SK-N-MC (cell line): Measurements from ENCODE around the gene FAR1.

Source experiments
- DNase-seq: peaks from one replicate; pipeline ENCODE4 v3.0.0-alpha.2; 2011; ENCODE audit warnings: low read depth, low spot score
- H3K27ac ChIP-seq: fragments of 200-600 bp; sonication (generic); 2 replicates; pipeline ENCODE4 v1.5.1; 2016; ENCODE audit warnings: mixed run types
- H3K36me3 ChIP-seq: fragments of 200-600 bp; sonication (generic); 2 replicates; pipeline ENCODE4 v1.6.1; 2017; ENCODE audit warnings: antibody characterized with exemption, low read length, mixed read lengths; ENCODE audit not compliant: insufficient read depth
- H3K4me3 ChIP-seq: fragments of 200-600 bp; sonication (generic); 2 replicates; pipeline ENCODE4 v1.5.1; 2016
- H3K9ac ChIP-seq: fragments of 200-600 bp; sonication (generic); 2 replicates; pipeline ENCODE4 v1.8.0; 2017; ENCODE audit warnings: mixed run types, mixed read lengths; ENCODE audit not compliant: insufficient read length
- H3K9me3 ChIP-seq: fragments of 200-600 bp; sonication (generic); 2 replicates; pipeline ENCODE4 v1.6.1; 2017; ENCODE audit warnings: low read depth, mild to moderate bottlenecking, antibody characterized with exemption, low read length, moderate library complexity, mixed read lengths
- EZH2 ChIP-seq: fragments of 200-600 bp; sonication (generic); IDR thresholded peaks from one replicate; pipeline ENCODE4 v1.6.1; 2017; ENCODE audit warnings: antibody characterized with exemption
- FOXP2 ChIP-seq: optimal IDR thresholded peaks from 2 replicates; pipeline ENCODE3; 2011; ENCODE audit warnings: mild to moderate bottlenecking, moderate library complexity; ENCODE audit not compliant: insufficient read depth; ENCODE audit errors: extremely low read length, control extremely low read depth
- POLR2AphosphoS5 ChIP-seq: IDR thresholded peaks from 2 replicates; pipeline ENCODE4 v1.6.1; 2012; ENCODE audit warnings: mild to moderate bottlenecking, low read depth, low read length, borderline replicate concordance

Gene FAR1

GRCh38 chr11:13680501-13681264 lies 12.2 kb downstream of the FAR1 start:
- Histone ChIP-seq H3K4me3 (no peak overlapping the region), H3K36me3 (no peaks in the 10 kb centered on the region; the same call in 1 of the 2 replicates), H3K9ac (no peak overlapping the region), H3K9me3 (no peaks in the 10 kb centered on the region), H3K27ac (no peak overlapping the region)
- no peak for TF ChIP-seq POLR2AphosphoS5
- TF ChIP-seq EZH2, result no peak
- no peak for TF ChIP-seq FOXP2
- no peak for DNase-seq

- Histone ChIP-seq H3K27ac (no peak overlapping the region), H3K9me3 (no peaks in the 10 kb centered on the region), H3K4me3 (no peak overlapping the region), H3K36me3 (no peaks in the 10 kb centered on the region; the same call in 1 of the 2 replicates), H3K9ac (no peak overlapping the region)
- TF ChIP-seq FOXP2 (no peak), EZH2 (no peak), POLR2AphosphoS5 (no peak)
- DNase-seq, result no peak
Observed at GRCh38 chr11:13681446-13681845, 13.0 kb downstream of the FAR1 start.

- Histone ChIP-seq H3K9ac (no peak overlapping the region), H3K36me3 (peaks cover 2% of the 10 kb centered on the region; the same call in 1 of the 2 replicates), H3K4me3 (no peak overlapping the region), H3K27ac (no peak overlapping the region), H3K9me3 (no peaks in the 10 kb centered on the region)
- no peak for TF ChIP-seq EZH2
- no peak for TF ChIP-seq FOXP2
- TF ChIP-seq POLR2AphosphoS5, result no peak
- DNase-seq, result no peak
Observed at GRCh38 chr11:13682212-13682611, 13.7 kb downstream of the FAR1 start.

- peak overlapping the region; percentile 40; the same call in 1 of the 2 replicates for H3K27ac ChIP-seq
- TF ChIP-seq FOXP2 (no peak), EZH2 (no peak), POLR2AphosphoS5 (no peak)
- DNase-seq, result no peak
- no peak overlapping the region for H3K4me3 ChIP-seq
- H3K9ac ChIP-seq, result no peak overlapping the region
- H3K36me3 ChIP-seq, result peaks cover 5% of the 10 kb centered on the region; the same call in 1 of the 2 replicates
- H3K9me3 ChIP-seq, result no peaks in the 10 kb centered on the region; the same call in 1 of the 2 replicates
Observed at GRCh38 chr11:13685461-13686108, 17.1 kb downstream of the FAR1 start.

GRCh38 chr11:13686776-13687175 lies 18.3 kb downstream of the FAR1 start:
- Histone ChIP-seq H3K4me3 (no peak overlapping the region), H3K9ac (no peak overlapping the region), H3K36me3 (peaks cover 10% of the 10 kb centered on the region; the same call in 1 of the 2 replicates), H3K9me3 (no peaks in the 10 kb centered on the region; the same call in 1 of the 2 replicates), H3K27ac (no peak overlapping the region)
- DNase-seq, result no peak
- TF ChIP-seq POLR2AphosphoS5, result no peak
- TF ChIP-seq FOXP2, result no peak
- TF ChIP-seq EZH2, result no peak

GRCh38 chr11:13687271-13687670 lies 18.8 kb downstream of the FAR1 start:
- H3K4me3 ChIP-seq, result no peak overlapping the region
- no peak for DNase-seq
- peaks cover 10% of the 10 kb centered on the region; the same call in 1 of the 2 replicates for H3K36me3 ChIP-seq
- no peak overlapping the region for H3K27ac ChIP-seq
- TF ChIP-seq POLR2AphosphoS5, result no peak
- TF ChIP-seq EZH2, result no peak
- H3K9me3 ChIP-seq, result no peaks in the 10 kb centered on the region; the same call in 1 of the 2 replicates
- H3K9ac ChIP-seq, result no peak overlapping the region

- H3K9ac ChIP-seq, result no peak overlapping the region
- no peak for DNase-seq
- H3K4me3 ChIP-seq, result no peak overlapping the region
- H3K27ac ChIP-seq, result no peak overlapping the region
- no peaks in the 10 kb centered on the region; the same call in 1 of the 2 replicates for H3K9me3 ChIP-seq
- peaks cover 32% of the 10 kb centered on the region for H3K36me3 ChIP-seq
- TF ChIP-seq FOXP2 (no peak), EZH2 (no peak), POLR2AphosphoS5 (no peak)
Observed at GRCh38 chr11:13691286-13691899, 22.9 kb downstream of the FAR1 start.

GRCh38 chr11:13692172-13692571 lies 23.7 kb downstream of the FAR1 start:
- Histone ChIP-seq H3K27ac (no peak overlapping the region), H3K4me3 (no peak overlapping the region), H3K36me3 (peaks cover 35% of the 10 kb centered on the region), H3K9ac (no peak overlapping the region), H3K9me3 (no peaks in the 10 kb centered on the region; the same call in 1 of the 2 replicates)
- DNase-seq, result no peak
- no peak for TF ChIP-seq EZH2
- no peak for TF ChIP-seq POLR2AphosphoS5
- no peak for TF ChIP-seq FOXP2
